Peyer's patch (tissue), 4 donors: ENCODE data around the gene SHKBP1. TPM values are rescaled to one million over a fixed set of nuclear protein-coding genes. Genes with fewer than 3 reads are reported as not detected.
A peak's percentile ranks its signal among the peaks of the same experiment; 100 is the strongest.
"Not testable (repeated sequence)": the region's sequence is repeated elsewhere in the genome, so short reads cannot be mapped to it uniquely, and the experiment has no call there.

Experiments
- DNase-seq, 3 donors: peaks; one replicate each; pipeline ENCODE4 v3.0.0-alpha.2; 2017 to 2019
- H3K27ac ChIP-seq, 4 donors: fragments of 200-600 bp; sonication (generic); one replicate each; pipeline ENCODE4 v1.5.1; 2016 to 2019
- H3K27me3 ChIP-seq, 2 donors: fragments of 200-600 bp; sonication (generic); one replicate each; pipeline ENCODE4 v1.5.1; 2019
- H3K36me3 ChIP-seq, 3 donors: fragments of 200-600 bp; sonication (generic); one replicate each; pipeline ENCODE4 v1.5.1; 2016 to 2019
- H3K4me1 ChIP-seq, 4 donors: fragments of 200-600 bp; sonication (generic); one replicate each; pipeline ENCODE4 v1.5.1; 2016 to 2019
- H3K4me3 ChIP-seq, 4 donors: fragments of 200-600 bp; sonication (generic); 1 replicate in 3 of 4; 2 replicates in 1 of 4; pipeline ENCODE4 v1.5.1; 2016 to 2019; ENCODE audit warnings: mild to moderate bottlenecking in 1 of 4
- H3K9me3 ChIP-seq, 4 donors: fragments of 200-600 bp; sonication (generic); one replicate each; pipeline ENCODE4 v1.5.1; 2016 to 2019; ENCODE audit warnings: mild to moderate bottlenecking in 1 of 4
- CTCF ChIP-seq, 6 experiments: fragments of 450-650 bp in 4 of 6; fragments of 200-600 bp in 2 of 6; sonication (generic) in 1 of 6; IDR thresholded peaks; one replicate each; pipeline ENCODE4 v1.5.1; 2017 to 2019; ENCODE audit warnings: antibody characterized with exemption in 6 of 6, mild to moderate bottlenecking in 3 of 6, moderate library complexity in 1 of 6
- POLR2A ChIP-seq, 2 donors: fragments of 450-650 bp; IDR thresholded peaks; one replicate each; pipeline ENCODE4 v1.5.1; 2017; ENCODE audit warnings: antibody characterized with exemption in 2 of 2, mild to moderate bottlenecking in 2 of 2, moderate library complexity in 2 of 2
- total RNA-seq, 4 donors: library from RNA; depleted of rRNA; stranded (reverse); fragments of >200 nt; gene quantifications; one replicate each; pipeline ENCODE4 v1.1.0, GENCODE V29; 2016

The SHKBP1 gene
- total RNA-seq, 4 donors from 2014 or later = 73.4 to 121 (median 99.9) TPM

GRCh38 chr19:40621283-40621682 lies 44.6 kb downstream of the SHKBP1 start:
- H3K27ac ChIP-seq = no peak overlapping the region
- no peak overlapping the region for H3K4me3 ChIP-seq
- DNase-seq = no peak
- no peaks in the 10 kb centered on the region for H3K9me3 ChIP-seq
- TF ChIP-seq POLR2A (IDR thresholded peaks at IDR 0.05) (no peak), CTCF (IDR thresholded peaks at IDR 0.05) (no peak)
- H3K36me3 ChIP-seq = peaks cover 0 to 71% (median 0%) of the 10 kb centered on the region in 3 donors
- no peaks in the 10 kb centered on the region for H3K27me3 ChIP-seq
- peaks cover 0 to 13% (median 0%) of the 10 kb centered on the region in 4 donors for H3K4me1 ChIP-seq

DNA sequence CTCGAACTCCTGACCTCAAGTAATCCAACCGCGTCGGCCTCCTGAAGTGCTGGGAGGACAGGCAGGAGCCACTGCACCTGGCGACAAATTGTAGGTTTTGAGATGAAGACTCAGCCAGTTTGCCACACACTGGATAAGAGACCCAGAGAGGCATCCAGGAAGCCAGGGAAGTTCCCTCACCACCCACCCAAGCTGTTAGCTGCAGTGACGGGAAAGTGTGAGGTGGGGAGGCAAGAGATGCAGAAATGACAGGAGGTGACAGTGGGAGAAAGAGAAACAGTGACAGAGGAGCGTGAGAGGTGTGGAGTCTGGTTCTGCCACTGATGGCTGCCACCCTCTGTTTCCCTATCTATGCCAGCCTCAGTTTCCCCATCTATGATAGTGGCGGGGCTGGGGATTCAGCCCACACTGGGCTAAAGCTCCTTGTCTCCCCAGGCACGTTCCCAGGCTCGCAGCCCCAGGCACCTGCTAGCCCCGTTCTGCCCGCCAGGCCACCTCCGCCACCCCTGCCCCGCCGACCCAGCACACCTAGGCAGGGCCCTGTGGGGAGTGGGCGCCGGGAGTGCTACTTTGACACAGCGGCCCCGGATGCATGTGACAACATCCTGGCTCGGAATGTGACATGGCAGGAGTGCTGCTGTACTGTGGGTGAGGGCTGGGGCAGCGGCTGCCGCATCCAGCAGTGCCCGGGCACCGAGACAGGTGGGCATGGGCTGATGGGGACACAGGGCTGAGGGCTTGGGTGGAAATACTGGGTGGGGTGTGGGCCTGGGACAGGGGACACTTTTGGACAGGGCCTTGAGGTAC lies 45.5 kb downstream of the SHKBP1 start:
- Histone ChIP-seq H3K4me1 (peaks cover 0 to 9% (median 0%) of the 10 kb centered on the region in 4 donors), H3K36me3 (peaks cover 0 to 80% (median 0%) of the 10 kb centered on the region in 3 donors), H3K27me3 (no peaks in the 10 kb centered on the region), H3K4me3 (no peak overlapping the region), H3K27ac (no peak overlapping the region), H3K9me3 (no peaks in the 10 kb centered on the region)
- no peak for DNase-seq
- no peak for TF ChIP-seq POLR2A (IDR thresholded peaks at IDR 0.05)
- TF ChIP-seq CTCF (IDR thresholded peaks at IDR 0.05) = no peak

- H3K27ac ChIP-seq = no peak overlapping the region
- TF ChIP-seq CTCF (IDR thresholded peaks at IDR 0.05) (no peak), POLR2A (IDR thresholded peaks at IDR 0.05) (no peak)
- no peaks in the 10 kb centered on the region for H3K9me3 ChIP-seq
- DNase-seq = no peak
- H3K36me3 ChIP-seq = peaks cover 0 to 86% (median 0%) of the 10 kb centered on the region in 3 donors
- no peaks in the 10 kb centered on the region for H3K27me3 ChIP-seq
- H3K4me3 ChIP-seq = no peak overlapping the region
- peaks cover 0 to 9% (median 0%) of the 10 kb centered on the region in 4 donors for H3K4me1 ChIP-seq
Measured at GRCh38 chr19:40622773-40623075, 46.1 kb downstream of the SHKBP1 start.

GRCh38 chr19:40623403-40624251 lies 47.0 kb downstream of the SHKBP1 start:
- Histone ChIP-seq H3K9me3 (no peaks in the 10 kb centered on the region), H3K36me3 (peaks cover 0 to 92% (median 0%) of the 10 kb centered on the region in 3 donors), H3K27me3 (no peaks in the 10 kb centered on the region), H3K4me3 (no peak overlapping the region), H3K27ac (no peak overlapping the region), H3K4me1 (peaks cover 0 to 9% (median 0%) of the 10 kb centered on the region in 4 donors)
- DNase-seq = peak in 2 of 3 donors; percentile 82 to 87
- TF ChIP-seq POLR2A (IDR thresholded peaks at IDR 0.05) = no peak
- no peak for TF ChIP-seq CTCF (IDR thresholded peaks at IDR 0.05)

DNA sequence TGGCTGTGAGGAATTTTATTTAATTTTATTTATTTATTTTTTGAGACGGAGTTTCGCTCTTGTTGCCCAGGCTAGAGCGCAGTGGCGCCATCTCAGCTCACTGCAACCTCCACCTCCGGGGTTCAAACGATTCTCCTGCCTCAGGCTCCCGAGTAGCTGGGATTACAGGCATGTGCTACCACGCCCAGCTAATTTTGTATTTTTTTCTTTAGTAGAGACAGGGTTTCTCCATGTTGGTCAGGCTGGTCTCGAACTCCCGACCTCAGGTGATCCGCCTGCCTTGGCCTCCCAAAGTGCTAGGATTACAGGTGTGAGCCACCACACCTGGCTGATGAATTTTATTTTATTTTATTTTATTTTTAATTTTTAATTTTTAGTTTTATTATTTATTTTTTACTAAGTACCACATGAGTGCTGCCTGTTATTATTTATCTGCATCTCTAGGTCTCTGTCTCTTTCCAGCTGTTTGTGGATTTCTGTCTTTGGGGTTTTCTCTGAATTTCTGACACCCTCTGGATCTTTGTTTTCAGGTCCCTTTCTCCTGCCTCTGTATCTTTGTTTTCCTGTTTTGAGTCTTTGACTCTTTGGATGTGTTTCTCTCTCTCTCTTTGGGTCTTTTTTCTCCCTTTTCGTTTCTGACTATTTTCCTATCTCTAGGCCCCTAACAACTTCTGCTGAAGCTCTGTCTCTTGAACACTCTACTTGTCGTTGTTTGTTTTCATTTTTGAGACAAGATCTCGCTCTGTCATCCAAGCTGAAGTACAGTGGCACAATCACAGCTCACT lies 47.9 kb downstream of the SHKBP1 start:
- not testable (repeated sequence) for DNase-seq, H3K9me3 ChIP-seq, H3K4me3 ChIP-seq, H3K27ac ChIP-seq, H3K27me3 ChIP-seq, H3K4me1 ChIP-seq
- peaks cover 0 to 92% (median 0%) of the 10 kb centered on the region in 3 donors for H3K36me3 ChIP-seq
